Activated CD8-positive, alpha-beta T cell treated with anti-CD3 and anti-CD28 coated beads for 36 hours (primary cell): ENCODE measurements around the gene GET3. TPM values are rescaled to one million over a fixed set of nuclear protein-coding genes. Genes with fewer than 3 reads are reported as not detected.
A peak's percentile ranks its signal among the peaks of the same experiment; 100 is the strongest.

ENCODE experiments used
- ATAC-seq: fragments of 200-7000 bp; cut with Tn5 transposase; one replicate; pipeline ENCODE4 v1.10.0; 2021; ENCODE audit warnings: mild to moderate bottlenecking, moderate library complexity
- CTCF ChIA-PET: fragments of 350-600 bp; sonication (Branson Sonifier 250); formaldehyde crosslinking; loops from one replicate; lab custom pipeline; 2021; ENCODE audit warnings: antibody characterized with exemption; lab: Charles Lee
- POLR2A ChIA-PET: fragments of 350-600 bp; sonication (Branson Sonifier 250); formaldehyde crosslinking; loops from one replicate; lab custom pipeline; 2021; ENCODE audit warnings: antibody characterized with exemption; lab: Charles Lee
- DNase-seq: peaks from one replicate; pipeline ENCODE4 v3.0.0-alpha.2; 2020
- H3K27ac Mint-ChIP-seq: one replicate; pipeline ENCODE4 v1.8.0; 2021; ENCODE audit warnings: mild to moderate bottlenecking, mixed read lengths
- H3K27me3 Mint-ChIP-seq: one replicate; pipeline ENCODE4 v1.8.0; 2021; ENCODE audit warnings: mixed read lengths
- H3K36me3 Mint-ChIP-seq: one replicate; pipeline ENCODE4 v1.8.0; 2021; ENCODE audit warnings: low read depth, mixed read lengths
- H3K4me1 Mint-ChIP-seq: one replicate; pipeline ENCODE4 v1.8.0; 2021; ENCODE audit warnings: low read depth, mixed read lengths
- H3K4me3 Mint-ChIP-seq: one replicate; pipeline ENCODE4 v1.8.0; 2021; ENCODE audit warnings: mild to moderate bottlenecking, moderate library complexity, mixed read lengths
- H3K9me3 Mint-ChIP-seq: one replicate; pipeline ENCODE4 v1.8.0; 2021; ENCODE audit warnings: mixed read lengths
- intact Hi-C: fragments of 100-400 bp; cut with micrococcal nuclease; formaldehyde crosslinking; loops from one replicate; pipeline ENCODE4 v1.10.0; 2022
- total RNA-seq, 2 experiments: library from RNA; stranded (reverse); gene quantifications; one replicate each; pipeline ENCODE4 v1.2.3, GENCODE V29; 2021
- TF ChIP-seq, protein P1 (sequence below): fragments of 200-600 bp; IDR thresholded peaks from one replicate; pipeline ENCODE4 v1.8.0; 2022; ENCODE audit warnings: antibody characterized with exemption, mild to moderate bottlenecking

Gene GET3
- total RNA-seq, 2 experiments from 2014 or later = 50.7 to 52.2 TPM

DNA sequence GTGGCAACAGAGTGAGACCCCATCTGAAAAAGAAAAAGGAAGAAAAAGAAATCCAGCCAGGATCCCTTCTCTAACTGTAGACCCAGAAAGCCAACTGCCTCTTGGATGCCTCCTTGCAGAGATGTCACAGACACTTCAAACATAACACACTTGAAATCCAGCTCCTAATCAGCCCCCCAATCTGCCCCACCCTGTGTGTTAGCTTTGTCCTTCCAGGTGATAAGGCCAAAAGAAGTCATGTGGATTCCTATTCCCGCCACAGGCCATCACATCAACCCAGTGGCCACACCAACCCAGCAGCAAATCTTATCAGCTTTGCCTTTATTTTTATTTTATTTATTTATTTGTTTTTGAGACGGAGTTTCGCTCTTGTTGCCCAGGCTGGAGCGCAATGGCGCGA is 22.4 kb downstream of the GET3 start:
- no peaks in the 10 kb centered on the region for H3K9me3 Mint-ChIP-seq
- intact Hi-C loops = loop anchor here (2.0 to 5.0 kb wide), 2 partner anchors 37 to 88 kb away; no protein-coding TSS in a partner anchor
- peaks cover 10% of the 10 kb centered on the region for H3K4me1 Mint-ChIP-seq
- TF ChIP-seq, protein P1, sequence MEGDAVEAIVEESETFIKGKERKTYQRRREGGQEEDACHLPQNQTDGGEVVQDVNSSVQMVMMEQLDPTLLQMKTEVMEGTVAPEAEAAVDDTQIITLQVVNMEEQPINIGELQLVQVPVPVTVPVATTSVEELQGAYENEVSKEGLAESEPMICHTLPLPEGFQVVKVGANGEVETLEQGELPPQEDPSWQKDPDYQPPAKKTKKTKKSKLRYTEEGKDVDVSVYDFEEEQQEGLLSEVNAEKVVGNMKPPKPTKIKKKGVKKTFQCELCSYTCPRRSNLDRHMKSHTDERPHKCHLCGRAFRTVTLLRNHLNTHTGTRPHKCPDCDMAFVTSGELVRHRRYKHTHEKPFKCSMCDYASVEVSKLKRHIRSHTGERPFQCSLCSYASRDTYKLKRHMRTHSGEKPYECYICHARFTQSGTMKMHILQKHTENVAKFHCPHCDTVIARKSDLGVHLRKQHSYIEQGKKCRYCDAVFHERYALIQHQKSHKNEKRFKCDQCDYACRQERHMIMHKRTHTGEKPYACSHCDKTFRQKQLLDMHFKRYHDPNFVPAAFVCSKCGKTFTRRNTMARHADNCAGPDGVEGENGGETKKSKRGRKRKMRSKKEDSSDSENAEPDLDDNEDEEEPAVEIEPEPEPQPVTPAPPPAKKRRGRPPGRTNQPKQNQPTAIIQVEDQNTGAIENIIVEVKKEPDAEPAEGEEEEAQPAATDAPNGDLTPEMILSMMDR = no peak
- ATAC-seq (no peak), DNase-seq (no peak)
- no peak overlapping the region for H3K4me3 Mint-ChIP-seq
- ChIA-PET POLR2A (interaction anchor here (0.7 to 2.9 kb wide), 6 partner anchors 13 to 37 kb away, joined by 3 to 9 read pairs (median 4); no protein-coding TSS in a partner anchor), CTCF (interaction anchor here (0.8 to 17.4 kb wide), 29 partner anchors 10 to 178 kb away, joined by 3 to 480 read pairs (median 5); partner anchors contain the start of genes DNASE2, FBXW9, GET3 and JUNB)
- no peak overlapping the region for H3K27ac Mint-ChIP-seq
- H3K27me3 Mint-ChIP-seq = peaks cover 12% of the 10 kb centered on the region
- no peaks in the 10 kb centered on the region for H3K36me3 Mint-ChIP-seq

GRCh38 chr19:12763100-12763499 is 25.8 kb downstream of the GET3 start:
- POLR2A ChIA-PET = interaction anchor here (0.6 to 1.6 kb wide), 6 partner anchors 14 to 49 kb away, joined by 3 to 4 read pairs (median 3); partner anchors contain the start of gene JUNB
- Mint-ChIP-seq H3K4me3 (no peak overlapping the region), H3K27ac (no peak overlapping the region), H3K27me3 (peaks cover 4% of the 10 kb centered on the region), H3K36me3 (peaks cover 2% of the 10 kb centered on the region), H3K4me1 (peaks cover 6% of the 10 kb centered on the region), H3K9me3 (no peaks in the 10 kb centered on the region)
- no peak for ATAC-seq
- no peak for DNase-seq
- CTCF ChIA-PET = interaction anchor here (1.2 to 17.4 kb wide), 7 partner anchors 9 to 127 kb away, joined by 3 to 480 read pairs (median 5); partner anchors contain the start of genes GCDH, JUNB, PRDX2 and THSD8
- intact Hi-C loops = loop anchor here (5.0 kb wide), 1 partner anchor 84 kb away; no protein-coding TSS in a partner anchor
- TF ChIP-seq, protein P1 = no peak

DNA sequence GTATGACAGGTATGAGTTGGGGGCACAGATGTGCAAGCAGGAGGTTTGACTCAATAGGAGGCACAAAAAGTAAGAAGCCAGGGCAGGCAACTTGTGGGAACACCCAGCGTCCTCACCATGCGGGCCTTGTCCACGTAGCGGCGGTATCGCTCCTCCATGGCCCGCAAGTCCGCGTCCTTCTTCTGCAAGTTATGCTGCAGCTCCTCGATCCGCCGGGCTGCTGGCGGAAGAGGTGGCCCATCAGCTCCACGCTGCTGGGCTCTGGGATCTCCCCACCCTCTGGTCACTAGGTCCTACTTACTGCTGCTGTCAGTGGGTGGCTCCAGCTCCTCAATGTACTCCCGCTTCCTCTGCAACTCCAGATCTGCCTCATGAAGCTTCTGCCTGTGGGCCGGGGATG is 27.4 kb downstream of the GET3 start:
- intact Hi-C loops = loop anchor here (5.0 kb wide), 1 partner anchor 83 kb away; no protein-coding TSS in a partner anchor
- Mint-ChIP-seq H3K9me3 (no peaks in the 10 kb centered on the region), H3K36me3 (peaks cover 2% of the 10 kb centered on the region), H3K4me1 (peaks cover 4% of the 10 kb centered on the region), H3K27ac (no peak overlapping the region), H3K4me3 (no peak overlapping the region), H3K27me3 (no peaks in the 10 kb centered on the region)
- no peak for DNase-seq
- TF ChIP-seq, protein P1 = no peak
- ChIA-PET CTCF (interaction anchor here (1.0 to 17.4 kb wide), 13 partner anchors 9 to 86 kb away, joined by 3 to 480 read pairs (median 5); partner anchors contain the start of genes FBXW9, JUNB, PRDX2 and RNASEH2A), POLR2A (interaction anchor here (1.4 to 3.0 kb wide), 3 partner anchors 29 to 68 kb away, joined by 4 to 10 read pairs (median 9); partner anchors contain the start of genes PRDX2 and THSD8)
- ATAC-seq = no peak

DNA sequence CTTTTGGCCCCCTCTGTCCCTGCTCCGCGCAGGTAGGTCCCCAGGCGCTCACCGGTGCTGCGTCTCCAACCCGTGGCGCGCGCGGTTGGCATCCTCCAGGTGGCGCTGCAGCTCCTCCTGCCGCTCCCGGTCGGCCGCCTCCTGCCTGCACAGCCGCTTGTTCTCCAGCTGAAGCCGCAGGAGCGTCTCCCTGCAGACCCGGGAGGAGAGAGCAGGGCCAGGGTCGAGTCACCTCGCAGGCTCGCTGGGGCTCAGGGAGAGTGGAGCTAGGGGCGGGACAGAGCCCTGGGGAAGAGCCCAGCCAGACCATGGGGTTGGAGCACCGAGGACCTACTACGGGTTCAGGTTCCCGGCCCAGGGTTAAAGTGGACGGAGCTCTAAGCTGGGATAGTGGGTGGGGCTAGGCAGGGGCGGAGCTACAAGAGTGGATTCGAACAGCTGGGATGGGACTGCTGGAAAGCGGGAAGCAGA is 28.8 kb downstream of the GET3 start:
- Mint-ChIP-seq H3K36me3 (peaks cover 2% of the 10 kb centered on the region), H3K27me3 (no peaks in the 10 kb centered on the region), H3K9me3 (no peaks in the 10 kb centered on the region), H3K27ac (no peak overlapping the region), H3K4me3 (no peak overlapping the region), H3K4me1 (peaks cover 3% of the 10 kb centered on the region)
- DNase-seq = peak; percentile 81
- ChIA-PET POLR2A (interaction anchor here (0.8 to 3.0 kb wide), 6 partner anchors 9 to 36 kb away, joined by 4 to 10 read pairs (median 4); partner anchors contain the start of genes HOOK2, JUNB, PRDX2 and THSD8), CTCF (interaction anchor here (0.5 to 17.4 kb wide), 27 partner anchors 9 to 199 kb away, joined by 3 to 480 read pairs (median 5); partner anchors contain the start of genes DNASE2, HOOK2, JUNB and PRDX2)
- ATAC-seq = peak; percentile 61
- intact Hi-C loops = no loop called here
- TF ChIP-seq, protein P1 = peak; percentile 69
